ENCODE measurements around the gene TM4SF18. TPM values are rescaled to one million over a fixed set of nuclear protein-coding genes. Genes with fewer than 3 reads are reported as not detected.

TM4SF18 gene
- polyA plus RNA-seq, 1 of the 3 experiments (the other 2 are of a cell fraction), result 0.30 TPM

DNA sequence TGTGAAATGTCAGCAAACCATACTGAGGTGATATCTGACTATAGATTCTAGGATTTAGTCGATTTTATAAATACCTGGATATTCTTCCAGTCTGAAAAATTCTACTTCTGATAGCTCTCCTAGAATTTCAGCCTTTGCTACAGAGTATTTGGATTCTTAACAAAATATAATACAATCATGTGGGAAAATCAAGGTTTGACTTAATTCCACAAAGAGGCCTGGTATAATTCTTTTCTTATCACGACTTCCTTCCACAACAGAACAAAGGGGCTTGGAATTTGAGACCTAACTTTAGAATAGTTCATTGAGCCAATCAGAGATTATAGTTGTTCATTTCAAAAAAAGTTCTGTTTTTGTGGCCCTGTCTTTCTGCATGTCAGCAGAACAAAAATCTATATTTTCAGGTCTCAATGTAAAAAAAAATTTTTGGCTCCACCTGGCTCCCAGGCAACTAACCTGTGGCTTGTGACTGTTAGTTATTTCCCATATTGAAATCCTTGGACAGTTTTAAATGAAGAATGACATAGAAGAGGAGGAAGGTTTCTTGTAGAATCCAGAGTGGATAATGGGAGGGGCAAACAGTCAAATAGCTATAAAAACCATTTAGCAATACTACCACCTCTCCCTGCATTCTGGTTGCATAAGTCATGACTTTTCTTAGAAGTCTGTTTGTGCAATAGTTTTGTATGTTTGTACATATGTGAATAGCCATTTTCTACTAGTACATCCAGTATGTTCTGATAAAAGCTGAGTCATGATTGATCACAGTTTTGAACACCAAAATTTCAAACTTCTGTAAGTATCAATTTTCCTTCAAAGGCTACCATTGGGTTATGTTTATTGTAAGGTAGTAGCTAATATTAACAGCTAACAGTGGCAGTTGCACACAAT, 40.0 kb upstream of the TM4SF18 start (continued):
- TF ChIP-seq FOXM1 (IDR thresholded peaks at IDR 0.05; ENCODE audit: low read depth) (no peak), TAF1 (IDR thresholded peaks at IDR 0.05; ENCODE audit: borderline replicate concordance, low read depth, low read length) (no peak), SMC3 (IDR thresholded peaks at IDR 0.05; ENCODE audit: low read depth, low read length) (no peak)
- TF ChIP-seq, protein P1, sequence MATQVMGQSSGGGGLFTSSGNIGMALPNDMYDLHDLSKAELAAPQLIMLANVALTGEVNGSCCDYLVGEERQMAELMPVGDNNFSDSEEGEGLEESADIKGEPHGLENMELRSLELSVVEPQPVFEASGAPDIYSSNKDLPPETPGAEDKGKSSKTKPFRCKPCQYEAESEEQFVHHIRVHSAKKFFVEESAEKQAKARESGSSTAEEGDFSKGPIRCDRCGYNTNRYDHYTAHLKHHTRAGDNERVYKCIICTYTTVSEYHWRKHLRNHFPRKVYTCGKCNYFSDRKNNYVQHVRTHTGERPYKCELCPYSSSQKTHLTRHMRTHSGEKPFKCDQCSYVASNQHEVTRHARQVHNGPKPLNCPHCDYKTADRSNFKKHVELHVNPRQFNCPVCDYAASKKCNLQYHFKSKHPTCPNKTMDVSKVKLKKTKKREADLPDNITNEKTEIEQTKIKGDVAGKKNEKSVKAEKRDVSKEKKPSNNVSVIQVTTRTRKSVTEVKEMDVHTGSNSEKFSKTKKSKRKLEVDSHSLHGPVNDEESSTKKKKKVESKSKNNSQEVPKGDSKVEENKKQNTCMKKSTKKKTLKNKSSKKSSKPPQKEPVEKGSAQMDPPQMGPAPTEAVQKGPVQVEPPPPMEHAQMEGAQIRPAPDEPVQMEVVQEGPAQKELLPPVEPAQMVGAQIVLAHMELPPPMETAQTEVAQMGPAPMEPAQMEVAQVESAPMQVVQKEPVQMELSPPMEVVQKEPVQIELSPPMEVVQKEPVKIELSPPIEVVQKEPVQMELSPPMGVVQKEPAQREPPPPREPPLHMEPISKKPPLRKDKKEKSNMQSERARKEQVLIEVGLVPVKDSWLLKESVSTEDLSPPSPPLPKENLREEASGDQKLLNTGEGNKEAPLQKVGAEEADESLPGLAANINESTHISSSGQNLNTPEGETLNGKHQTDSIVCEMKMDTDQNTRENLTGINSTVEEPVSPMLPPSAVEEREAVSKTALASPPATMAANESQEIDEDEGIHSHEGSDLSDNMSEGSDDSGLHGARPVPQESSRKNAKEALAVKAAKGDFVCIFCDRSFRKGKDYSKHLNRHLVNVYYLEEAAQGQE (IDR thresholded peaks at IDR 0.05; ENCODE audit: low read depth, low read length), result no peak

DNA sequence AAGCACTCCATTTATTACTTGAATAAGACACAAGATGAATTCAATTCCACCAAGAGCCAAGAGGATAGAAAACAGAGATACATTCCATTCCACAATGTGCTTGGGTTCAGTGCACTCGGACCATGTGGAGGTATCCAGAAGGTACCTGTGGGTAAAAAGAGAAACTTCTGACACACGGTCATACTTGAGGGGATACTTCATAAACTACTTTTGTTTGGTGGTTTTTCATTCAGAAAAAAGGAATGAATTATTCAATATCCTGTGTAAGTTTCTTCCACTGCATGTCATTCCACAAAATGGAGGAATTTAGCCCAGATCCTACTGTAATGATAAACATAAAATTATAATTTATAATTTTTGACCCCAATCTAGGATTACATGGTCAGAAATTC, 38.3 kb upstream of the TM4SF18 start:
- DNase-seq, result no peak
- H3K36me3 ChIP-seq (replicated peaks in 1 of 2; ENCODE audit: control insufficient read depth in 1 of 2, insufficient read depth in 2 of 2, low read length in 1 of 2), result peaks cover 17 to 52% of the 10 kb centered on the region in 2 experiments
- no peaks in the 10 kb centered on the region for H4K20me1 ChIP-seq (ENCODE audit: insufficient read depth)
- H3K9me3 ChIP-seq, result no peaks in the 10 kb centered on the region
- H3K4me2 ChIP-seq, result peak overlapping the region; percentile 30
- H3K79me2 ChIP-seq (ENCODE audit: insufficient read depth), result peaks cover 42% of the 10 kb centered on the region
- POLR2A ChIA-PET, result no interaction called here
- H3K4me3 ChIP-seq (ENCODE audit: low read depth in 2 of 2, low read length in 1 of 2), result no peak overlapping the region
- 59% methylated on average over 2 of the region's 2 CpGs for WGBS (ENCODE audit: low lambda C conversion rate)
- H3K9ac ChIP-seq, result peak overlapping the region; percentile 18; the same call in 1 of the 2 replicates
- no peak overlapping the region for H2AFZ ChIP-seq (ENCODE audit: low read depth)
- no peaks in the 10 kb centered on the region for H3K9me2 ChIP-seq
- peak overlapping the region; percentile 34 to 62; a peak in 3 of 4 replicates for H3K27ac ChIP-seq (ENCODE audit: low read depth in 2 of 2, low read length in 1 of 2)
- H3K27me3 ChIP-seq (ENCODE audit: insufficient read depth), result no peaks in the 10 kb centered on the region
- peaks cover 54% of the 10 kb centered on the region for H3F3A ChIP-seq (replicated peaks; ENCODE audit: insufficient read depth)
- H3K4me1 ChIP-seq (ENCODE audit: control insufficient read depth in 1 of 2, insufficient read depth in 2 of 2, low read depth in 1 of 2, low read length in 1 of 2), result peaks cover 4 to 39% of the 10 kb centered on the region in 2 experiments; a peak in 3 of 4 replicates
- CTCF ChIA-PET, result no interaction called here
- TF ChIP-seq USF1 (IDR thresholded peaks at IDR 0.05; ENCODE audit: borderline replicate concordance, low read depth), result no peak
- no peak for TF ChIP-seq EZH2phosphoT487 (IDR thresholded peaks at IDR 0.05; ENCODE audit: borderline replicate concordance, low read depth)
- TF ChIP-seq, protein P1 (IDR thresholded peaks at IDR 0.05; ENCODE audit: low read depth, low read length), result no peak
- no peak for TF ChIP-seq RXRA (IDR thresholded peaks at IDR 0.05; ENCODE audit: borderline replicate concordance, low read depth)
- no peak for TF ChIP-seq FOXM1 (IDR thresholded peaks at IDR 0.05; ENCODE audit: low read depth)
- TF ChIP-seq TEAD4 (IDR thresholded peaks at IDR 0.05; ENCODE audit: borderline replicate concordance, insufficient read depth), result no peak
- no peak for TF ChIP-seq RFX5 (IDR thresholded peaks at IDR 0.05; ENCODE audit: low read length)
- TF ChIP-seq NFIC (IDR thresholded peaks at IDR 0.05; ENCODE audit: borderline replicate concordance), result no peak
